ENCODE measurements around the gene ZAR1.

The ZAR1 gene

GRCh38 chr4:48472794-48473193 lies 17.3 kb upstream of the ZAR1 start:
- H3K4me1 ChIP-seq (ENCODE audit: insufficient read depth, low read length), result peaks cover 12% of the 10 kb centered on the region
- H3K27me3 ChIP-seq (ENCODE audit: insufficient read depth, low read length), result no peaks in the 10 kb centered on the region
- H3K4me3 ChIP-seq (ENCODE audit: low read length), result no peak overlapping the region
- no peaks in the 10 kb centered on the region for H3K9me3 ChIP-seq (ENCODE audit: low read length)
- H2AFZ ChIP-seq (ENCODE audit: low read depth, low read length), result no peak overlapping the region
- no peaks in the 10 kb centered on the region for H3K36me3 ChIP-seq (ENCODE audit: insufficient read depth, low read length)

DNA sequence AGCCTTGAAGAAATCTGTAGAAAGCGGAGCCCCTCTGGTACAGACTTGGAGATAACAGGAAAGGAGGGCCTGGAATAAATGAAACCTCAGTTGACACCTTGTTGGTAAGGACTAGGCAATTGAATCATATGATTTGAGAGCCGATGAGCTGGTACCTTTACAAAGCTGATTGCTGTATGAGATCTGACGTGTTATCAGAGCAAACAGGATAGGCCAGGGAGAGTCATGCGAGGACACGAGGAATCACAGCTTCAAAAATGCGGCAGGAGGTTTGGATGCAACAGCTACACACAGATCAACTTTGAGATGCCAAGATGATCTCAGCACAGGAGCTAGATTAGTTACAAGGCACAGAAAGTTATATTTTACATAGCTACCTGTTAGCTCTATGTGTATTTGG lies 14.3 kb upstream of the ZAR1 start:
- Histone ChIP-seq H3K27me3 (ENCODE audit: insufficient read depth, low read length) (no peaks in the 10 kb centered on the region), H2AFZ (ENCODE audit: low read depth, low read length) (no peak overlapping the region), H3K36me3 (ENCODE audit: insufficient read depth, low read length) (no peaks in the 10 kb centered on the region), H3K4me3 (ENCODE audit: low read length) (no peak overlapping the region), H3K4me1 (ENCODE audit: insufficient read depth, low read length) (no peaks in the 10 kb centered on the region), H3K9me3 (ENCODE audit: low read length) (no peaks in the 10 kb centered on the region)

- Histone ChIP-seq H3K9me3 (ENCODE audit: low read length) (no peaks in the 10 kb centered on the region), H3K27me3 (ENCODE audit: insufficient read depth, low read length) (no peaks in the 10 kb centered on the region), H2AFZ (ENCODE audit: low read depth, low read length) (no peak overlapping the region), H3K4me1 (ENCODE audit: insufficient read depth, low read length) (no peaks in the 10 kb centered on the region), H3K36me3 (ENCODE audit: insufficient read depth, low read length) (no peaks in the 10 kb centered on the region), H3K4me3 (ENCODE audit: low read length) (no peak overlapping the region)
Measured at GRCh38 chr4:48478273-48478672, 11.8 kb upstream of the ZAR1 start.

DNA sequence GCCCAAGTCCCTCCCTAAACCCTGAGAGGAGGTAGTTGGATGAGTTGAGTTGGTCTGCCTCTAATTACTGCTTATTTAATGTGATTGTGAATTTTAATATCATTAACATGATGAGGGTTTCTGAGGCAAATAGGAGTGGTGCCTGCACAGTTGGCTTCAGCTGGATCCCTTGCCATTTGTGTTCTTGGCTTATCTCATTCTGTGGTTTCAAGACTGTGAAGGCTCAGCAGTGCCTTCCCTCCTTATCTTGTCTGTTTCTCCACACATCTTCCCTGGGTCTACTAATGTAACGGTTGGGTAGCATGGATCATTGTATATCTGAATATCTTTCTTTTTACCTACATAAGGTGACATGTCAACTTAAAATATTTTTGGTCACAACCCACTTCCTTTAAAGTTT lies 8.5 kb upstream of the ZAR1 start:
- Histone ChIP-seq H3K4me3 (ENCODE audit: low read length) (no peak overlapping the region), H3K27me3 (ENCODE audit: insufficient read depth, low read length) (no peaks in the 10 kb centered on the region), H3K36me3 (ENCODE audit: insufficient read depth, low read length) (no peaks in the 10 kb centered on the region), H3K9me3 (ENCODE audit: low read length) (peaks cover 11% of the 10 kb centered on the region), H2AFZ (ENCODE audit: low read depth, low read length) (no peak overlapping the region), H3K4me1 (ENCODE audit: insufficient read depth, low read length) (no peaks in the 10 kb centered on the region)

DNA sequence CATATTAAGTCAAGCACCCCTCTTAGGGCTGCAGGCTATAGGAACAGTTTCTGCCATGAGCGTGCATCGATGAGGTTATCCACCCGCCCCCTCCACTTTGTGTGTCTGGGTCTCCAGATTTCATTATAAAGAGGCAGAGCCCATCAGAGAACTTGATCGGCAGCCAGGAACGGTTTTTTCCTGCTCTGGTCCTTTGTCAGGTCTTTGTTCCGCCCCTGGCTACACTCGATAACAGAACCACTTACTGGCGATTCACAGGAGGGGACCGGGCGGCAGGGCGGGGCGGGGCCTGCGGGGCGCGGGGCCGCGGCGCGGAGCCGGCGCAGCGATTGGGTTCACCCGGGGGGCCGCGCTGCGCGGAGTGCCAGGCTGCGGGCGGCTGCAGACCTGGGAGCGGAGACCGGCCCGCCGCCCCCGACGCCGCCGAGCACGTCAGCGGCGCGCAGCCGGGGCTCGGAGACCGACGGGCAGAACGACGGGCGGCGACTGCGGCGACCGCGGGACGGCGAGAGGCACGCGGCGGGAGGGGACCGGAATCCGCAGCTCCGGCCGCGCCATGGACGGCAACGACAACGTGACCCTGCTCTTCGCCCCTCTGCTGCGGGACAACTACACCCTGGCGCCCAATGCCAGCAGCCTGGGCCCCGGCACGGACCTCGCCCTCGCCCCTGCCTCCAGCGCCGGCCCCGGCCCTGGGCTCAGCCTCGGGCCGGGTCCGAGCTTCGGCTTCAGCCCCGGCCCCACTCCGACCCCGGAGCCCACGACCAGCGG lies 6.9 kb upstream of the ZAR1 start, which contains the start of gene SLC10A4:
Gene SLC10A4 (plus strand): TSS at position 338 of the 771 bp plus-strand sequence. CDS start 219 bp downstream, at position 557.
- Histone ChIP-seq H3K4me3 (ENCODE audit: low read length) (peak within 1 kb of the TSS; percentile 41), H3K4me1 (ENCODE audit: insufficient read depth, low read length) (no peaks in the 10 kb centered on the region), H3K9me3 (ENCODE audit: low read length) (peaks cover 11% of the 10 kb centered on the region), H3K36me3 (ENCODE audit: insufficient read depth, low read length) (no peaks in the 10 kb centered on the region), H3K27me3 (ENCODE audit: insufficient read depth, low read length) (no peaks in the 10 kb centered on the region), H2AFZ (ENCODE audit: low read depth, low read length) (peak within 1 kb of the TSS; percentile 37)

- Histone ChIP-seq H3K36me3 (ENCODE audit: insufficient read depth, low read length) (no peaks in the 10 kb centered on the region), H3K4me1 (ENCODE audit: insufficient read depth, low read length) (no peaks in the 10 kb centered on the region), H2AFZ (ENCODE audit: low read depth, low read length) (no peak overlapping the region), H3K27me3 (ENCODE audit: insufficient read depth, low read length) (no peaks in the 10 kb centered on the region), H3K9me3 (ENCODE audit: low read length) (peaks cover 11% of the 10 kb centered on the region), H3K4me3 (ENCODE audit: low read length) (no peak overlapping the region)
Measured at GRCh38 chr4:48483777-48484493, 6.1 kb upstream of the ZAR1 start.

GRCh38 chr4:48484494-48485168 lies 5.4 kb upstream of the ZAR1 start:
- H3K36me3 ChIP-seq (ENCODE audit: insufficient read depth, low read length), result no peaks in the 10 kb centered on the region
- peaks cover 11% of the 10 kb centered on the region for H3K9me3 ChIP-seq (ENCODE audit: low read length)
- H3K4me1 ChIP-seq (ENCODE audit: insufficient read depth, low read length), result no peaks in the 10 kb centered on the region
- no peak overlapping the region for H3K4me3 ChIP-seq (ENCODE audit: low read length)
- no peaks in the 10 kb centered on the region for H3K27me3 ChIP-seq (ENCODE audit: insufficient read depth, low read length)
- H2AFZ ChIP-seq (ENCODE audit: low read depth, low read length), result no peak overlapping the region

DNA sequence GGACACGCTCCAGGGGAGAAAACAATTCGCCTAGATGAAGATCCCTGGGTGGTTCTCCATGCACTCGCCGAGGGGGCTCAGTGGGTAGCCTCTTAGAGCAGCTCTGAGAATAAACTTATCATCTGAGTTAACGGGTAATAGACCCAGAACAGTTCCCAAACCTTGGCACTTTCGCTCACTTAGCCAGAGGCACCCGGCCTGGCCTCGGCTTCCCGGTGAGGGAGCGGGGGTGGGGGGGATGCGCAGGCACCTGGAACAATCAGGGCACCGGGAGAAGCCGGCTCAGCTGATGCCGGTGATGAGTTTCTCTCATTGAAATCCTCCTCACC lies 405 bp upstream of the ZAR1 start:
- Histone ChIP-seq H3K9me3 (ENCODE audit: low read length) (peaks cover 3% of the 10 kb centered on the region), H3K4me3 (ENCODE audit: low read length) (no peak overlapping the region), H3K36me3 (ENCODE audit: insufficient read depth, low read length) (no peaks in the 10 kb centered on the region), H3K27me3 (ENCODE audit: insufficient read depth, low read length) (no peaks in the 10 kb centered on the region), H2AFZ (ENCODE audit: low read depth, low read length) (no peak overlapping the region), H3K4me1 (ENCODE audit: insufficient read depth, low read length) (no peaks in the 10 kb centered on the region)

DNA sequence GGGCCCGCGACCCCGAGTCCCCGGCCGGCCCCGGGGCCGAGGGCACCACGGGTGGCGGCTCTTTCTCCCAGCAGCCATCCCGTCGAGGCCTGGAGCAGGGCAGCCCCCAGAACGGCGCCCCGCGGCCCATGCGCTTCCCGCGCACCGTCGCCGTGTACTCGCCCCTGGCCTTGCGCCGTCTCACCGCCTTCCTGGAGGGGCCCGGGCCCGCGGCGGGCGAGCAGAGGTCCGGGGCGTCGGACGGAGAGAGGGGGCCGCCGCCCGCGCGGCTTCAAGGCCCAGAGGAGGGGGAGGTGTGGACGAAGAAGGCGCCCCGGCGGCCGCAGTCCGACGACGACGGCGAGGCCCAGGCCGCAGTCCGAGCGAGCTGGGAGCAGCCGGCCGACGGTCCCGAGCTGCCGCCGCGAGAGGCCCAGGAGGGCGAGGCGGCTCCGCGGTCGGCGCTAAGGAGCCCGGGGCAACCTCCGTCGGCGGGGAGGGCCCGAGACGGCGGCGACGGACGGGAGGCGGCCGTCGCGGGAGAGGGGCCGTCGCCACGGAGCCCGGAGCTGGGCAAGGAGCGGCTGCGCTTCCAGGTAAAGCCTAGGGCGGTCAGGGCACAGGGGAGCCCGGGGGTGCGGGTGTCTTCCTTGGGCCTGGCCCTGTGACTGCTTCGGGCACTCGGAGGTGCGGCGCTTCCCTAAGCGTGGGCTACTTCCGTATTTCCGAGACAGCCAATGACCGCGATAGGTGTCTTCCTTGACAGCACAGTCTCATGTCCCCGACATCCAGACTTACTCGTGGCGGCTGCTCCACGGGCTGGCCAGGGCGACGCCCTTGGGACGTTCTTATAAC lies 845 bp downstream of the ZAR1 start:
- Histone ChIP-seq H3K36me3 (ENCODE audit: insufficient read depth, low read length) (no peaks in the 10 kb centered on the region), H3K4me3 (ENCODE audit: low read length) (no peak overlapping the region), H2AFZ (ENCODE audit: low read depth, low read length) (no peak overlapping the region), H3K9me3 (ENCODE audit: low read length) (no peaks in the 10 kb centered on the region), H3K27me3 (ENCODE audit: insufficient read depth, low read length) (no peaks in the 10 kb centered on the region), H3K4me1 (ENCODE audit: insufficient read depth, low read length) (no peaks in the 10 kb centered on the region)

- H3K4me3 ChIP-seq (ENCODE audit: low read length), result no peak overlapping the region
- no peak overlapping the region for H2AFZ ChIP-seq (ENCODE audit: low read depth, low read length)
- no peaks in the 10 kb centered on the region for H3K4me1 ChIP-seq (ENCODE audit: insufficient read depth, low read length)
- H3K36me3 ChIP-seq (ENCODE audit: insufficient read depth, low read length), result no peaks in the 10 kb centered on the region
- H3K9me3 ChIP-seq (ENCODE audit: low read length), result no peaks in the 10 kb centered on the region
- H3K27me3 ChIP-seq (ENCODE audit: insufficient read depth, low read length), result no peaks in the 10 kb centered on the region
Measured at GRCh38 chr4:48491514-48492176, 1.6 kb downstream of the ZAR1 start.

GRCh38 chr4:48493452-48494100 lies 3.5 kb downstream of the ZAR1 start:
- no peak overlapping the region for H3K4me3 ChIP-seq (ENCODE audit: low read length)
- no peak overlapping the region for H2AFZ ChIP-seq (ENCODE audit: low read depth, low read length)
- no peaks in the 10 kb centered on the region for H3K4me1 ChIP-seq (ENCODE audit: insufficient read depth, low read length)
- H3K9me3 ChIP-seq (ENCODE audit: low read length), result no peaks in the 10 kb centered on the region
- peaks cover under 1% of the 10 kb centered on the region for H3K36me3 ChIP-seq (ENCODE audit: insufficient read depth, low read length)
- no peaks in the 10 kb centered on the region for H3K27me3 ChIP-seq (ENCODE audit: insufficient read depth, low read length)

GRCh38 chr4:48495941-48496340 lies 5.9 kb downstream of the ZAR1 start:
- Histone ChIP-seq H3K9me3 (ENCODE audit: low read length) (no peaks in the 10 kb centered on the region), H3K27me3 (ENCODE audit: insufficient read depth, low read length) (no peaks in the 10 kb centered on the region), H3K4me3 (ENCODE audit: low read length) (no peak overlapping the region), H3K4me1 (ENCODE audit: insufficient read depth, low read length) (no peaks in the 10 kb centered on the region), H3K36me3 (ENCODE audit: insufficient read depth, low read length) (peaks cover 21% of the 10 kb centered on the region), H2AFZ (ENCODE audit: low read depth, low read length) (no peak overlapping the region)
